Measurements from ENCODE around the gene WFDC1. TPM values are rescaled to one million over a fixed set of nuclear protein-coding genes. Genes with fewer than 3 reads are reported as not detected.

Gene WFDC1
- total RNA-seq, 1 experiment from 2014 or later = not detected

GRCh38 chr16:84320511-84320910, 25.8 kb downstream of the WFDC1 start:
- POLR2A ChIA-PET = no interaction called here
- intact Hi-C loops (cut with micrococcal nuclease; ENCODE audit: unreplicated experiment) (no loop called here), in situ Hi-C loops (cut with HindIII; ENCODE audit: low pct_unique_long_range_greater_than_20kb, low sequenced_read_pairs) (no loop called here)
- ATAC-seq (no peak), DNase-seq (ENCODE audit: low read depth, low spot score) (no peak)
- Histone ChIP-seq H3K27me3 (ENCODE audit: control insufficient read depth, insufficient read depth, low read length) (no peaks in the 10 kb centered on the region), H3K9me3 (ENCODE audit: control insufficient read depth, insufficient read depth, low read depth, low read length) (no peaks in the 10 kb centered on the region), H3K4me3 (ENCODE audit: low read depth in 2 of 2, low read length in 2 of 2) (no peak overlapping the region), H3K27ac (ENCODE audit: low read length) (no peak overlapping the region), H3K36me3 (ENCODE audit: control insufficient read depth, insufficient read depth, low read length) (no peaks in the 10 kb centered on the region), H3K4me1 (ENCODE audit: control insufficient read depth, insufficient read depth, low read length) (no peaks in the 10 kb centered on the region)
- TF ChIP-seq SIN3A (IDR thresholded peaks at IDR 0.05; ENCODE audit: borderline replicate concordance, insufficient read depth, low read depth, low read length) = no peak
- TF ChIP-seq POLR2AphosphoS5 (IDR thresholded peaks at IDR 0.05; ENCODE audit: low read depth, low read length) = no peak
- TF ChIP-seq CTCF (IDR thresholded peaks at IDR 0.05) = no peak
- TF ChIP-seq REST (IDR thresholded peaks at IDR 0.05; ENCODE audit: insufficient read depth in 1 of 2, low read depth in 2 of 2, low read length in 1 of 2) = no peak
- no peak for TF ChIP-seq TCF7L2 (IDR thresholded peaks at IDR 0.05; ENCODE audit: low read depth, low read length)
- no TSS peak for BruUV-seq (replicated peaks)
- CTCF ChIA-PET = no interaction called here

- no TSS peak for BruUV-seq (replicated peaks)
- TF ChIP-seq TCF7L2 (IDR thresholded peaks at IDR 0.05; ENCODE audit: low read depth, low read length) (no peak), SIN3A (IDR thresholded peaks at IDR 0.05; ENCODE audit: borderline replicate concordance, insufficient read depth, low read depth, low read length) (no peak), REST (IDR thresholded peaks at IDR 0.05; ENCODE audit: insufficient read depth in 1 of 2, low read depth in 2 of 2, low read length in 1 of 2) (no peak), CTCF (IDR thresholded peaks at IDR 0.05) (no peak), POLR2AphosphoS5 (IDR thresholded peaks at IDR 0.05; ENCODE audit: low read depth, low read length) (no peak)
- POLR2A ChIA-PET = no interaction called here
- H3K27me3 ChIP-seq (ENCODE audit: control insufficient read depth, insufficient read depth, low read length) = no peaks in the 10 kb centered on the region
- H3K4me1 ChIP-seq (ENCODE audit: control insufficient read depth, insufficient read depth, low read length) = no peaks in the 10 kb centered on the region
- CTCF ChIA-PET = no interaction called here
- no peaks in the 10 kb centered on the region for H3K36me3 ChIP-seq (ENCODE audit: control insufficient read depth, insufficient read depth, low read length)
- H3K4me3 ChIP-seq (ENCODE audit: low read depth in 2 of 2, low read length in 2 of 2) = no peak overlapping the region
- no peak overlapping the region for H3K27ac ChIP-seq (ENCODE audit: low read length)
- DNase-seq (ENCODE audit: low read depth, low spot score) (no peak), ATAC-seq (no peak)
- intact Hi-C loops (cut with micrococcal nuclease; ENCODE audit: unreplicated experiment) (no loop called here), in situ Hi-C loops (cut with HindIII; ENCODE audit: low pct_unique_long_range_greater_than_20kb, low sequenced_read_pairs) (no loop called here)
- no peaks in the 10 kb centered on the region for H3K9me3 ChIP-seq (ENCODE audit: control insufficient read depth, insufficient read depth, low read depth, low read length)
These were observed 27.3 kb downstream of the WFDC1 start for GRCh38 chr16:84321932-84322331.

Data from Panc1 (cell line).